Skeletal muscle tissue (tissue), 4 donors: ENCODE results near the gene FYB2. TPM values are rescaled to one million over a fixed set of nuclear protein-coding genes. Genes with fewer than 3 reads are reported as not detected.

Experiments
- H3K27ac ChIP-seq: one replicate; pipeline ENCODE4 v1.7.0; 2013; ENCODE audit warnings: mild to moderate bottlenecking, low read depth, low read length, inconsistent platforms
- H3K27me3 ChIP-seq, 3 donors: one replicate each; pipeline ENCODE4 v1.7.0; 2013; ENCODE audit warnings: low read length in 3 of 3; ENCODE audit not compliant: control insufficient read depth in 3 of 3, insufficient read depth in 3 of 3
- H3K36me3 ChIP-seq, 3 donors: one replicate each; pipeline ENCODE4 v1.7.0; 2013; ENCODE audit warnings: low read length in 3 of 3; ENCODE audit not compliant: control insufficient read depth in 3 of 3, insufficient read depth in 3 of 3
- H3K4me1 ChIP-seq, 3 donors: one replicate each; pipeline ENCODE4 v1.7.0; 2013; ENCODE audit warnings: low read length in 3 of 3, mild to moderate bottlenecking in 3 of 3; ENCODE audit not compliant: control insufficient read depth in 3 of 3, insufficient read depth in 3 of 3
- H3K4me3 ChIP-seq, 3 donors: one replicate each; pipeline ENCODE4 v1.7.0; 2013; ENCODE audit warnings: low read length in 3 of 3
- H3K9ac ChIP-seq, 3 donors: one replicate each; pipeline ENCODE4 v1.7.0; 2013; ENCODE audit warnings: low read length in 3 of 3, mild to moderate bottlenecking in 3 of 3, moderate library complexity in 2 of 3, low read depth in 1 of 3
- H3K9me3 ChIP-seq, 3 donors: one replicate each; pipeline ENCODE4 v1.7.0; 2013; ENCODE audit warnings: low read length in 3 of 3; ENCODE audit not compliant: control insufficient read depth in 3 of 3
- total RNA-seq: library from RNA; depleted of rRNA; stranded (reverse); fragments of >200 nt; gene quantifications from one replicate; pipeline ENCODE4 v1.2.3, GENCODE V29; 2014
- donor health status: Osteomylitis.

Gene FYB2
- total RNA-seq, 1 donor from 2014 or later = not detected

DNA sequence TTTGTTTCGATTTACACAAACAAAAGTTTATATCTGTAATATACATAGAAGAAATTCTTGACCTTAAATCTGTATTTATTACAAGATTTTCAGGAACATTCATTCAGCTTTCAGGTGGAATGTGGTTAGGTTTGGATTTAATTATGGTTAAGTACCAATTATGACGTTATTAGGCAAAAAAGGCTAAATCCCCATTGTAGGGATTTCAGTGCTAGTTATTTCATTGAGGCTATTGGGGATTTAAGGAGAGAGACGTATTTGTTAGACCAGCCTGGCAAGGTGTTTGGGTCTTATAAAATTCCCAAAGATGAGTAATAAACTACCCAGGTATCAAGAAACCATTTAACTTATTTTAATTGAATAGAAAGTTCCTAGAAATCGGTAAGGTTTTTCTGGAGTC is 148.1 kb downstream of the FYB2 start:
- no peak overlapping the region for H3K27ac ChIP-seq
- H3K4me3 ChIP-seq = no peak overlapping the region
- no peak overlapping the region for H3K9ac ChIP-seq
- H3K4me1 ChIP-seq = peaks cover 4 to 24% (median 5%) of the 10 kb centered on the region in 3 donors
- no peaks in the 10 kb centered on the region for H3K9me3 ChIP-seq
- H3K36me3 ChIP-seq = no peaks in the 10 kb centered on the region
- H3K27me3 ChIP-seq = no peaks in the 10 kb centered on the region

GRCh38 chr1:56670350-56670749 is 148.9 kb downstream of the FYB2 start:
- Histone ChIP-seq H3K36me3 (no peaks in the 10 kb centered on the region), H3K27ac (no peak overlapping the region), H3K4me1 (peaks cover 4 to 27% (median 5%) of the 10 kb centered on the region in 3 donors), H3K9me3 (no peaks in the 10 kb centered on the region), H3K4me3 (no peak overlapping the region), H3K27me3 (no peaks in the 10 kb centered on the region), H3K9ac (no peak overlapping the region)

Other genes with a start within 250 kb of the FYB2 start
- 132 TPM for gene PLPP3, start 239.8 kb downstream of the FYB2 start, total RNA-seq
- 56.9 TPM for gene PRKAA2, start 174.1 kb downstream of the FYB2 start, total RNA-seq
- gene C8A, start 35.4 kb upstream of the FYB2 start, total RNA-seq = not detected
- not detected for gene C8B, start 146.6 kb upstream of the FYB2 start, total RNA-seq